Measurements from ENCODE around the gene NAXD.
"Not testable (repeated sequence)": the region's sequence is repeated elsewhere in the genome, so short reads cannot be mapped to it uniquely, and the experiment has no call there.

The NAXD gene

DNA sequence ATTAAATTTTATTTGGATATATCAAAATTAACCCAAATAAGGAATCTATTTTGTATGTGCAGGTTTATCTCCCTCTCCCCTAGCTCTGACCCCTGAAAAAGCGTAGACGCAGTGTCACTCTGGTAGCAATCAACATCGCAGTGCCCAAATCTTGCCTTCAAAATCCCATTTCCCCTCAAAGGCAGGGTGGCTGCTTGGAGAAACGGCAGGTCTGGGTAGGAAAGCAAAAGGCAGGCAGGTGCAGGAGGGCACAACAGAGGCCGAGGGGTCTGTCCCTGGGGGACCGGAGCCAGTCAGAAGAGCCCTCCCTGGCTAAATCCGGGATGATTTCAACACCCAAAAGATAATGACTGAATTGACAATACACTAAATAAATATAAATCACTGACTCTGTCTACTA is 41.9 kb downstream of the NAXD start:
- no peaks in the 10 kb centered on the region for H3K4me1 ChIP-seq (ENCODE audit: control insufficient read depth, insufficient read depth, low read length)
- H3K4me3 ChIP-seq (ENCODE audit: low read depth, low read length), result no peak overlapping the region
- ChIA-PET CTCF (no interaction called here), POLR2A (no interaction called here)
- no peaks in the 10 kb centered on the region for H3K9me3 ChIP-seq (ENCODE audit: control insufficient read depth, insufficient read depth, low read depth, low read length)
- H3K27ac ChIP-seq (ENCODE audit: extremely low read depth, low read depth, low read length), result no peak overlapping the region
- H3K36me3 ChIP-seq (ENCODE audit: control insufficient read depth in 2 of 2, insufficient read depth in 1 of 2, low read length in 2 of 2), result peaks cover 0 to 40% of the 10 kb centered on the region in 2 experiments; a peak in 2 of 3 replicates
- TF ChIP-seq ZNF169 (tag by site-specific recombination; IDR thresholded peaks at IDR 0.05) (no peak), ZNF843 (tag by site-specific recombination; IDR thresholded peaks at IDR 0.05) (no peak), ZNF274 (IDR thresholded peaks at IDR 0.05; ENCODE audit: low read length) (no peak), ZNF274 (tag by site-specific recombination; IDR thresholded peaks at IDR 0.05; ENCODE audit: borderline replicate concordance) (no peak), GLI2 (tag by site-specific recombination; IDR thresholded peaks at IDR 0.05; ENCODE audit: borderline replicate concordance, low read depth) (no peak), GFI1B (tag by site-specific recombination; IDR thresholded peaks at IDR 0.05) (no peak), ZNF626 (tag by site-specific recombination; IDR thresholded peaks at IDR 0.05) (no peak), ZNF707 (tag by site-specific recombination; IDR thresholded peaks at IDR 0.05) (no peak)
- TF ChIP-seq, protein P1, sequence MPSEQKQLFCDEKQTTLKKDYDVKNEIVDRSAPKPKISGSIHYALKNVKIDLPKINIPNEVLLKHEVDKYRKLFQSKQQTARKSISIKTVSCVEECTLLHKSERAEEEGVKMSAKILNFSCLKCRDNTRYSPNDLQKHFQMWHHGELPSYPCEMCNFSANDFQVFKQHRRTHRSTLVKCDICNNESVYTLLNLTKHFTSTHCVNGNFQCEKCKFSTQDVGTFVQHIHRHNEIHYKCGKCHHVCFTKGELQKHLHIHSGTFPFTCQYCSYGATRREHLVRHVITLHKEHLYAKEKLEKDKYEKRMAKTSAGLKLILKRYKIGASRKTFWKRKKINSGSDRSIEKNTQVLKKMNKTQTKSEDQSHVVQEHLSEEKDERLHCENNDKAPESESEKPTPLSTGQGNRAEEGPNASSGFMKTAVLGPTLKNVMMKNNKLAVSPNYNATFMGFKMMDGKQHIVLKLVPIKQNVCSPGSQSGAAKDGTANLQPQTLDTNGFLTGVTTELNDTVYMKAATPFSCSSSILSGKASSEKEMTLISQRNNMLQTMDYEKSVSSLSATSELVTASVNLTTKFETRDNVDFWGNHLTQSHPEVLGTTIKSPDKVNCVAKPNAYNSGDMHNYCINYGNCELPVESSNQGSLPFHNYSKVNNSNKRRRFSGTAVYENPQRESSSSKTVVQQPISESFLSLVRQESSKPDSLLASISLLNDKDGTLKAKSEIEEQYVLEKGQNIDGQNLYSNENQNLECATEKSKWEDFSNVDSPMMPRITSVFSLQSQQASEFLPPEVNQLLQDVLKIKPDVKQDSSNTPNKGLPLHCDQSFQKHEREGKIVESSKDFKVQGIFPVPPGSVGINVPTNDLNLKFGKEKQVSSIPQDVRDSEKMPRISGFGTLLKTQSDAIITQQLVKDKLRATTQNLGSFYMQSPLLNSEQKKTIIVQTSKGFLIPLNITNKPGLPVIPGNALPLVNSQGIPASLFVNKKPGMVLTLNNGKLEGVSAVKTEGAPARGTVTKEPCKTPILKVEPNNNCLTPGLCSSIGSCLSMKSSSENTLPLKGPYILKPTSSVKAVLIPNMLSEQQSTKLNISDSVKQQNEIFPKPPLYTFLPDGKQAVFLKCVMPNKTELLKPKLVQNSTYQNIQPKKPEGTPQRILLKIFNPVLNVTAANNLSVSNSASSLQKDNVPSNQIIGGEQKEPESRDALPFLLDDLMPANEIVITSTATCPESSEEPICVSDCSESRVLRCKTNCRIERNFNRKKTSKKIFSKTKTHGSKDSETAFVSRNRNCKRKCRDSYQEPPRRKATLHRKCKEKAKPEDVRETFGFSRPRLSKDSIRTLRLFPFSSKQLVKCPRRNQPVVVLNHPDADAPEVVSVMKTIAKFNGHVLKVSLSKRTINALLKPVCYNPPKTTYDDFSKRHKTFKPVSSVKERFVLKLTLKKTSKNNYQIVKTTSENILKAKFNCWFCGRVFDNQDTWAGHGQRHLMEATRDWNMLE (tag by site-specific recombination; conservative IDR thresholded peaks at IDR 0.05; ENCODE audit: low read depth), result no peak
- TF ChIP-seq, protein P2, sequence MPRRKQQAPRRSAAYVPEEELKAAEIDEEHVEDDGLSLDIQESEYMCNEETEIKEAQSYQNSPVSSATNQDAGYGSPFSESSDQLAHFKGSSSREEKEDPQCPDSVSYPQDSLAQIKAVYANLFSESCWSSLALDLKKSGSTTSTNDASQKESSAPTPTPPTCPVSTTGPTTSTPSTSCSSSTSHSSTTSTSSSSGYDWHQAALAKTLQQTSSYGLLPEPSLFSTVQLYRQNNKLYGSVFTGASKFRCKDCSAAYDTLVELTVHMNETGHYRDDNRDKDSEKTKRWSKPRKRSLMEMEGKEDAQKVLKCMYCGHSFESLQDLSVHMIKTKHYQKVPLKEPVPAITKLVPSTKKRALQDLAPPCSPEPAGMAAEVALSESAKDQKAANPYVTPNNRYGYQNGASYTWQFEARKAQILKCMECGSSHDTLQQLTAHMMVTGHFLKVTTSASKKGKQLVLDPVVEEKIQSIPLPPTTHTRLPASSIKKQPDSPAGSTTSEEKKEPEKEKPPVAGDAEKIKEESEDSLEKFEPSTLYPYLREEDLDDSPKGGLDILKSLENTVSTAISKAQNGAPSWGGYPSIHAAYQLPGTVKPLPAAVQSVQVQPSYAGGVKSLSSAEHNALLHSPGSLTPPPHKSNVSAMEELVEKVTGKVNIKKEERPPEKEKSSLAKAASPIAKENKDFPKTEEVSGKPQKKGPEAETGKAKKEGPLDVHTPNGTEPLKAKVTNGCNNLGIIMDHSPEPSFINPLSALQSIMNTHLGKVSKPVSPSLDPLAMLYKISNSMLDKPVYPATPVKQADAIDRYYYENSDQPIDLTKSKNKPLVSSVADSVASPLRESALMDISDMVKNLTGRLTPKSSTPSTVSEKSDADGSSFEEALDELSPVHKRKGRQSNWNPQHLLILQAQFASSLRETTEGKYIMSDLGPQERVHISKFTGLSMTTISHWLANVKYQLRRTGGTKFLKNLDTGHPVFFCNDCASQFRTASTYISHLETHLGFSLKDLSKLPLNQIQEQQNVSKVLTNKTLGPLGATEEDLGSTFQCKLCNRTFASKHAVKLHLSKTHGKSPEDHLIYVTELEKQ (tag by site-specific recombination; IDR thresholded peaks at IDR 0.05; ENCODE audit: borderline replicate concordance), result no peak

- H3K4me3 ChIP-seq (ENCODE audit: low read depth, low read length); H3K4me1 ChIP-seq (ENCODE audit: control insufficient read depth, insufficient read depth, low read length); H3K9me3 ChIP-seq (ENCODE audit: control insufficient read depth, insufficient read depth, low read depth, low read length); POLR2A ChIA-PET; CTCF ChIA-PET; H3K27ac ChIP-seq (ENCODE audit: extremely low read depth, low read depth, low read length): not testable (repeated sequence)
- peaks cover 0 to 52% of the 10 kb centered on the region in 2 experiments for H3K36me3 ChIP-seq (ENCODE audit: control insufficient read depth in 2 of 2, insufficient read depth in 1 of 2, low read length in 2 of 2)
These were observed 43.0 kb downstream of the NAXD start for GRCh38 chr13:110658218-110658911.

GRCh38 chr13:110661256-110661655 is 45.9 kb downstream of the NAXD start:
- H3K4me1 ChIP-seq (ENCODE audit: control insufficient read depth, insufficient read depth, low read length), result no peaks in the 10 kb centered on the region
- H3K27ac ChIP-seq (ENCODE audit: extremely low read depth, low read depth, low read length), result no peak overlapping the region
- ChIA-PET POLR2A (no interaction called here), CTCF (no interaction called here)
- no peak overlapping the region for H3K4me3 ChIP-seq (ENCODE audit: low read depth, low read length)
- TF ChIP-seq PRDM1 (tag by site-specific recombination; IDR thresholded peaks at IDR 0.05) (0 out of 2 replicates have a peak, but pooled peaks have one; percentile 64), ZNF777 (tag by site-specific recombination; IDR thresholded peaks at IDR 0.05; ENCODE audit: borderline replicate concordance) (no peak)
- H3K9me3 ChIP-seq (ENCODE audit: control insufficient read depth, insufficient read depth, low read depth, low read length), result no peaks in the 10 kb centered on the region
- H3K36me3 ChIP-seq (ENCODE audit: control insufficient read depth in 2 of 2, insufficient read depth in 1 of 2, low read length in 2 of 2), result peaks cover 0 to 70% of the 10 kb centered on the region in 2 experiments; a peak in 2 of 3 replicates
